WI38 (cell line): ENCODE measurements around the gene KCNK16.

Source experiments
- H3K4me3 ChIP-seq: 2 replicates; pipeline ENCODE4 v1.5.1; 2011; ENCODE audit warnings: low read depth, mild to moderate bottlenecking, control low read depth, low read length
- TF ChIP-seq, protein P1 (sequence below): IDR thresholded peaks from 2 replicates; pipeline ENCODE4 v1.5.1; 2012; ENCODE audit warnings: low read depth, mild to moderate bottlenecking, control low read depth, low read length

Gene KCNK16

DNA sequence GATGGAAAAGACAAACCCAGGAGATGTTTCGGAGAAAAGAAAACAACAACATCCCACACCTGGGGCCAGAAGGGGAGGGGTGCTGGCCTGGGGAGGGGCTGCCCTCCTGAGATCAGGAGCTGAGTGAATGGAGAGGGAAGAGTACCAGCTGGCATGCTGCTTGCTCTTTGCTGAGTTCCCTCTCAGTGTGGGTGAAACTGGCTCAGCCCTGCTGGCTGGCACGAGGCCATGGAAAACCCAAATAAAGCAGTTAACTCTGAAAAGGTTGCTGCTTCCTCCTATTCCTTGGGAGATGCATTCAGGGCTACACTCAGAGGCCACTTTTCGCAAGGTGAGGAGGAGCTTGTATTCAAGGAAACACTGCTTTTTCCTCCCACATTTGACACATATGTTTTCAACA is 8.0 kb upstream of the KCNK16 start:
- no peak overlapping the region for H3K4me3 ChIP-seq
- TF ChIP-seq, protein P1, sequence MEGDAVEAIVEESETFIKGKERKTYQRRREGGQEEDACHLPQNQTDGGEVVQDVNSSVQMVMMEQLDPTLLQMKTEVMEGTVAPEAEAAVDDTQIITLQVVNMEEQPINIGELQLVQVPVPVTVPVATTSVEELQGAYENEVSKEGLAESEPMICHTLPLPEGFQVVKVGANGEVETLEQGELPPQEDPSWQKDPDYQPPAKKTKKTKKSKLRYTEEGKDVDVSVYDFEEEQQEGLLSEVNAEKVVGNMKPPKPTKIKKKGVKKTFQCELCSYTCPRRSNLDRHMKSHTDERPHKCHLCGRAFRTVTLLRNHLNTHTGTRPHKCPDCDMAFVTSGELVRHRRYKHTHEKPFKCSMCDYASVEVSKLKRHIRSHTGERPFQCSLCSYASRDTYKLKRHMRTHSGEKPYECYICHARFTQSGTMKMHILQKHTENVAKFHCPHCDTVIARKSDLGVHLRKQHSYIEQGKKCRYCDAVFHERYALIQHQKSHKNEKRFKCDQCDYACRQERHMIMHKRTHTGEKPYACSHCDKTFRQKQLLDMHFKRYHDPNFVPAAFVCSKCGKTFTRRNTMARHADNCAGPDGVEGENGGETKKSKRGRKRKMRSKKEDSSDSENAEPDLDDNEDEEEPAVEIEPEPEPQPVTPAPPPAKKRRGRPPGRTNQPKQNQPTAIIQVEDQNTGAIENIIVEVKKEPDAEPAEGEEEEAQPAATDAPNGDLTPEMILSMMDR, result no peak

DNA sequence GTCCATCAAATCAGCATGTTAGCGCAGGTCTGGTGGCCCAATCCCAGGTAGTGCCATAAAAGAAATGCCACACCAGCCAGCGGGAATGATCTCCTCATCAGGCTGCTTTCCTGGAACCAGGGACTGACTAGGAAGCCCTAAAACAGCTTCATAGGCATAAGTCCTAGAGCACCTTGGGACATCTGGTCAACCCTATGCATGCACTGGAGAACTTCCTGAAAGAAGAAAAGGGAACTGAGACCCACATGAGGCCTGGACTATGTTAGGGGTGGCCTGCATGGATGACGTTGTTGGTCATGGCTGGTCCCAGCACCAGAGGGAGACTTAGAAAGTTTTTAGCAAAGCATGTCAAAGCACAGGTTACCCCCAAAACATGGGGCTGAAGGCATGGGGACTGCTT is 7.6 kb upstream of the KCNK16 start:
- H3K4me3 ChIP-seq, result no peak overlapping the region
- TF ChIP-seq, protein P1, result no peak

GRCh38 chr6:39328066-39328465 is 5.6 kb upstream of the KCNK16 start:
- TF ChIP-seq, protein P1, result no peak

DNA sequence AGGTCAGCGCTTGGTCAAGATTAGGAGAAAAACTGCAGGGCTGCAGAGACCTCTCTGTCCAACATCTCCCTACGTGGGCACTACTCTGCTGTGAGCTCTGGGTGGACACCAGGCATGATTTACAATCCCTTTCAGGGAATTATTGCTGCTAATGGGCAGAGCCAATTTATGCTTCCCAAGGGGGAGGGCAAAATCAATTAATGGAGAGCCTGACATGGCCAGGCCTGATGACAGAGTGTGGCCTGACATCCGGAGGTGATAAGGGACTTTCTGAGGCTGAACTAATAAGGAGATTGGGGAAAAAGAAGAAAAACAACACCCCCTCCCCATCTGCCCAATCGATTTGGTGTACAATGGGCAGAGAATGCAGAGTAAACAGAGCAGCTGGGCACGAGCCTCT is 5.0 kb upstream of the KCNK16 start:
- no peak overlapping the region for H3K4me3 ChIP-seq
- TF ChIP-seq, protein P1, result no peak

More at GRCh38 chr6:39328066-39328465, 5.6 kb upstream of the KCNK16 start:
- H3K4me3 ChIP-seq, result no peak overlapping the region

- TF ChIP-seq, protein P1, result no peak
- H3K4me3 ChIP-seq, result no peak overlapping the region
Measured at GRCh38 chr6:39321761-39322160, 741 bp downstream of the KCNK16 start.

- H3K4me3 ChIP-seq, result no peak overlapping the region
- TF ChIP-seq, protein P1, result no peak
Measured at GRCh38 chr6:39320363-39320984, 2.0 kb downstream of the KCNK16 start.

- TF ChIP-seq, protein P1, result no peak
- H3K4me3 ChIP-seq, result no peak overlapping the region
Measured at GRCh38 chr6:39319621-39320362, 2.7 kb downstream of the KCNK16 start.
